Measurements from ENCODE around the gene NAT8. TPM values are rescaled to one million over a fixed set of nuclear protein-coding genes. Genes with fewer than 3 reads are reported as not detected.

The NAT8 gene
- total and polyA plus RNA-seq, 2 experiments from 2014 or later: not detected

DNA sequence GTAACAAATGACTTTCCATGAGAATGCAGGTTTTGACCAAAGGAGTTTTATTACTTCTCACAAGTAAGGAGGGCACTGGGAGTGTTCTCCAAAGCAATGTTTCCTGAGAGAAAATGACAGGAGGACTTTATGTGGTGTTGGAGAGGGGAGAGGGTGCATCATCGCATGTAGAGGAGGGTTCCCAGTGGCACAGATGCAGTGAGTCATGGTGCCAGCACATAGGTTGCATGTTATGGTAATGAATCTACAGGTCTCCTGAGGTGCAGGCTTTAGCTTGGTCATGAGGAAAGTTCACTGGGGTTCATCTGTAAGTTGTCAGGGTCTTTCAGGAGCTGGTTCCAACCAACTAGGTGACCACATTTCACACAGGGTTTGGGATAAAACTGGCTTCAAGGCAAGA, 30.4 kb downstream of the NAT8 start (continued):
- TF ChIP-seq, protein P1, sequence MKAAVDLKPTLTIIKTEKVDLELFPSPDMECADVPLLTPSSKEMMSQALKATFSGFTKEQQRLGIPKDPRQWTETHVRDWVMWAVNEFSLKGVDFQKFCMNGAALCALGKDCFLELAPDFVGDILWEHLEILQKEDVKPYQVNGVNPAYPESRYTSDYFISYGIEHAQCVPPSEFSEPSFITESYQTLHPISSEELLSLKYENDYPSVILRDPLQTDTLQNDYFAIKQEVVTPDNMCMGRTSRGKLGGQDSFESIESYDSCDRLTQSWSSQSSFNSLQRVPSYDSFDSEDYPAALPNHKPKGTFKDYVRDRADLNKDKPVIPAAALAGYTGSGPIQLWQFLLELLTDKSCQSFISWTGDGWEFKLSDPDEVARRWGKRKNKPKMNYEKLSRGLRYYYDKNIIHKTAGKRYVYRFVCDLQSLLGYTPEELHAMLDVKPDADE (IDR thresholded peaks at IDR 0.05): no peak
- no peak for TF ChIP-seq JUNB (IDR thresholded peaks at IDR 0.05; ENCODE audit: unreplicated experiment)
- TF ChIP-seq, protein P2, sequence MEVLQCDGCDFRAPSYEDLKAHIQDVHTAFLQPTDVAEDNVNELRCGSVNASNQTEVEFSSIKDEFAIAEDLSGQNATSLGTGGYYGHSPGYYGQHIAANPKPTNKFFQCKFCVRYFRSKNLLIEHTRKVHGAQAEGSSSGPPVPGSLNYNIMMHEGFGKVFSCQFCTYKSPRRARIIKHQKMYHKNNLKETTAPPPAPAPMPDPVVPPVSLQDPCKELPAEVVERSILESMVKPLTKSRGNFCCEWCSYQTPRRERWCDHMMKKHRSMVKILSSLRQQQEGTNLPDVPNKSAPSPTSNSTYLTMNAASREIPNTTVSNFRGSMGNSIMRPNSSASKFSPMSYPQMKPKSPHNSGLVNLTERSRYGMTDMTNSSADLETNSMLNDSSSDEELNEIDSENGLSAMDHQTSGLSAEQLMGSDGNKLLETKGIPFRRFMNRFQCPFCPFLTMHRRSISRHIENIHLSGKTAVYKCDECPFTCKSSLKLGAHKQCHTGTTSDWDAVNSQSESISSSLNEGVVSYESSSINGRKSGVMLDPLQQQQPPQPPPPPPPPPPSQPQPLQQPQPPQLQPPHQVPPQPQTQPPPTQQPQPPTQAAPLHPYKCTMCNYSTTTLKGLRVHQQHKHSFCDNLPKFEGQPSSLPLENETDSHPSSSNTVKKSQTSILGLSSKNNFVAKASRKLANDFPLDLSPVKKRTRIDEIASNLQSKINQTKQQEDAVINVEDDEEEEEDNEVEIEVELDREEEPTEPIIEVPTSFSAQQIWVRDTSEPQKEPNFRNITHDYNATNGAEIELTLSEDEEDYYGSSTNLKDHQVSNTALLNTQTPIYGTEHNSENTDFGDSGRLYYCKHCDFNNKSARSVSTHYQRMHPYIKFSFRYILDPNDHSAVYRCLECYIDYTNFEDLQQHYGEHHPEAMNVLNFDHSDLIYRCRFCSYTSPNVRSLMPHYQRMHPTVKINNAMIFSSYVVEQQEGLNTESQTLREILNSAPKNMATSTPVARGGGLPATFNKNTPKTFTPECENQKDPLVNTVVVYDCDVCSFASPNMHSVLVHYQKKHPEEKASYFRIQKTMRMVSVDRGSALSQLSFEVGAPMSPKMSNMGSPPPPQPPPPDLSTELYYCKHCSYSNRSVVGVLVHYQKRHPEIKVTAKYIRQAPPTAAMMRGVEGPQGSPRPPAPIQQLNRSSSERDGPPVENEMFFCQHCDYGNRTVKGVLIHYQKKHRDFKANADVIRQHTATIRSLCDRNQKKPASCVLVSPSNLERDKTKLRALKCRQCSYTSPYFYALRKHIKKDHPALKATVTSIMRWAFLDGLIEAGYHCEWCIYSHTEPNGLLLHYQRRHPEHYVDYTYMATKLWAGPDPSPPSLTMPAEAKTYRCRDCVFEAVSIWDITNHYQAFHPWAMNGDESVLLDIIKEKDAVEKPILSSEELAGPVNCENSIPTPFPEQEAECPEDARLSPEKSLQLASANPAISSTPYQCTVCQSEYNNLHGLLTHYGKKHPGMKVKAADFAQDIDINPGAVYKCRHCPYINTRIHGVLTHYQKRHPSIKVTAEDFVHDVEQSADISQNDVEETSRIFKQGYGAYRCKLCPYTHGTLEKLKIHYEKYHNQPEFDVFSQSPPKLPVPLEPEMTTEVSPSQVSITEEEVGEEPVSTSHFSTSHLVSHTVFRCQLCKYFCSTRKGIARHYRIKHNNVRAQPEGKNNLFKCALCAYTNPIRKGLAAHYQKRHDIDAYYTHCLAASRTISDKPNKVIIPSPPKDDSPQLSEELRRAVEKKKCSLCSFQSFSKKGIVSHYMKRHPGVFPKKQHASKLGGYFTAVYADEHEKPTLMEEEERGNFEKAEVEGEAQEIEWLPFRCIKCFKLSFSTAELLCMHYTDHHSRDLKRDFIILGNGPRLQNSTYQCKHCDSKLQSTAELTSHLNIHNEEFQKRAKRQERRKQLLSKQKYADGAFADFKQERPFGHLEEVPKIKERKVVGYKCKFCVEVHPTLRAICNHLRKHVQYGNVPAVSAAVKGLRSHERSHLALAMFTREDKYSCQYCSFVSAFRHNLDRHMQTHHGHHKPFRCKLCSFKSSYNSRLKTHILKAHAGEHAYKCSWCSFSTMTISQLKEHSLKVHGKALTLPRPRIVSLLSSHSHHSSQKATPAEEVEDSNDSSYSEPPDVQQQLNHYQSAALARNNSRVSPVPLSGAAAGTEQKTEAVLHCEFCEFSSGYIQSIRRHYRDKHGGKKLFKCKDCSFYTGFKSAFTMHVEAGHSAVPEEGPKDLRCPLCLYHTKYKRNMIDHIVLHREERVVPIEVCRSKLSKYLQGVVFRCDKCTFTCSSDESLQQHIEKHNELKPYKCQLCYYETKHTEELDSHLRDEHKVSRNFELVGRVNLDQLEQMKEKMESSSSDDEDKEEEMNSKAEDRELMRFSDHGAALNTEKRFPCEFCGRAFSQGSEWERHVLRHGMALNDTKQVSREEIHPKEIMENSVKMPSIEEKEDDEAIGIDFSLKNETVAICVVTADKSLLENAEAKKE (CRISPR knock-in tag; IDR thresholded peaks at IDR 0.05): no peak
- no peak for TF ChIP-seq CREB1 (CRISPR knock-in tag; IDR thresholded peaks at IDR 0.05; ENCODE audit: low read depth)
- TF ChIP-seq STAT1 (IDR thresholded peaks at IDR 0.05; ENCODE audit: unreplicated experiment): no peak

DNA sequence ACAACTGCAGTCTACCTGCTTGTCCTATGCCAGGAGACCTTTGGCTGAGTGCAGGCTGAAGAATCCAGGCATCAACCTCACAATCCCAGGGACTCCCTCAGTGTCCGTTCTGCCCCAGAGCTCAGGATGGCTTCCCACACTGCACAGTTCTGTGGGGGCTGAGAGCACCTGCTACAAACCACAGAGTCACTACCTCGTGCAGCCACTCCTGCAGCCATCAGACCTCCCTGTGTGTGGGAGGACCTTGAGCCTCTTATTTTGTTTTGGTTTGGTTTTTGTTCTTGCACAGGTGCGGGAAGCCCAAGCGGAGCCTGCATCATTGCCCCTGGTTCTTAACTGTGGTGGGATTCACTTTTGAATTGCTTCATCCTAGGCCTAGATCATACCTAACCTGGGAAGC, 31.0 kb downstream of the NAT8 start:
- Histone ChIP-seq H3K27ac (ENCODE audit: low read depth) (no peak overlapping the region), H3K4me3 (no peak overlapping the region), H3K9me2 (ENCODE audit: insufficient read depth) (no peaks in the 10 kb centered on the region), H3K27me3 (ENCODE audit: insufficient read depth) (no peaks in the 10 kb centered on the region), H3K4me2 (no peak overlapping the region), H3K79me2 (replicated peaks; ENCODE audit: insufficient read depth) (no peaks in the 10 kb centered on the region), H2AFZ (no peak overlapping the region), H3K36me3 (ENCODE audit: insufficient read depth) (peaks cover 4% of the 10 kb centered on the region; the same call in 1 of the 2 replicates), H3K4me1 (ENCODE audit: insufficient read depth) (no peaks in the 10 kb centered on the region), H4K20me1 (replicated peaks; ENCODE audit: insufficient read depth) (no peaks in the 10 kb centered on the region; the same call in none of the 2 replicates), H3F3A (replicated peaks; ENCODE audit: low read depth) (no peaks in the 10 kb centered on the region)
- ATAC-seq (no peak; the same call in 2 of the 3 replicates), DNase-seq (ENCODE audit: low spot score) (no peak)
- H3K27me3 Mint-ChIP-seq (ENCODE audit: insufficient read depth, low read depth, poor library complexity): peaks cover 6% of the 10 kb centered on the region
- H3K4me3 Mint-ChIP-seq: no peak overlapping the region
- no peak for TF ChIP-seq CREB1 (CRISPR knock-in tag; IDR thresholded peaks at IDR 0.05; ENCODE audit: low read depth)
- no peak overlapping the region for H3K27ac Mint-ChIP-seq
- no peaks in the 10 kb centered on the region for H3K4me1 Mint-ChIP-seq
- no peaks in the 10 kb centered on the region for H3K9me3 Mint-ChIP-seq
- H3K36me3 Mint-ChIP-seq (ENCODE audit: low read depth): no peaks in the 10 kb centered on the region

Measured in GM23338 (cell line).